Activated B cell treated with CpG ODN at 0.5 μM for 24 hours (primary cell): Measurements from ENCODE around the gene MNT. TPM values are rescaled to one million over a fixed set of nuclear protein-coding genes. Genes with fewer than 3 reads are reported as not detected.
"Not testable (repeated sequence)": the region's sequence is repeated elsewhere in the genome, so short reads cannot be mapped to it uniquely, and the experiment has no call there.

Source experiments
- ATAC-seq: fragments of 200-7000 bp; cut with Tn5 transposase; one replicate; pipeline ENCODE4 v1.10.0; 2021; ENCODE audit warnings: low read depth, mild to moderate bottlenecking, moderate library complexity
- CTCF ChIA-PET: fragments of 350-600 bp; sonication (Branson Sonifier 250); formaldehyde crosslinking; loops from one replicate; lab custom pipeline; 2021; ENCODE audit warnings: antibody characterized with exemption; lab: Charles Lee
- POLR2A ChIA-PET: fragments of 350-600 bp; sonication (Branson Sonifier 250); formaldehyde crosslinking; loops from one replicate; lab custom pipeline; 2021; ENCODE audit warnings: antibody characterized with exemption; lab: Charles Lee
- DNase-seq: peaks from one replicate; pipeline ENCODE4 v3.0.0; 2022
- H3K27ac Mint-ChIP-seq: one replicate; pipeline ENCODE4 v1.8.0; 2020; ENCODE audit warnings: mixed read lengths
- H3K27me3 Mint-ChIP-seq: one replicate; pipeline ENCODE4 v1.8.0; 2021; ENCODE audit warnings: mixed read lengths
- H3K36me3 Mint-ChIP-seq: one replicate; pipeline ENCODE4 v1.8.0; 2021; ENCODE audit warnings: low read depth, mixed read lengths
- H3K4me1 Mint-ChIP-seq: one replicate; pipeline ENCODE4 v1.8.0; 2021; ENCODE audit warnings: mixed read lengths
- H3K4me3 Mint-ChIP-seq: one replicate; pipeline ENCODE4 v1.8.0; 2020; ENCODE audit warnings: mild to moderate bottlenecking, mixed read lengths
- H3K9me3 Mint-ChIP-seq: one replicate; pipeline ENCODE4 v1.8.0; 2020; ENCODE audit warnings: mixed read lengths
- intact Hi-C: fragments of 100-400 bp; cut with micrococcal nuclease; formaldehyde crosslinking; loops from one replicate; pipeline ENCODE4 v1.15.1; 2024
- total RNA-seq: library from RNA; stranded (reverse); gene quantifications from 2 replicates; pipeline ENCODE4 v1.2.3, GENCODE V29; 2022
- TF ChIP-seq, protein P1 (sequence below): fragments of 200-600 bp; IDR thresholded peaks from one replicate; pipeline ENCODE4 v1.8.0; 2022; ENCODE audit warnings: antibody characterized with exemption, mild to moderate bottlenecking

The MNT gene
- total RNA-seq, 1 donor from 2014 or later: 31.3 TPM

DNA sequence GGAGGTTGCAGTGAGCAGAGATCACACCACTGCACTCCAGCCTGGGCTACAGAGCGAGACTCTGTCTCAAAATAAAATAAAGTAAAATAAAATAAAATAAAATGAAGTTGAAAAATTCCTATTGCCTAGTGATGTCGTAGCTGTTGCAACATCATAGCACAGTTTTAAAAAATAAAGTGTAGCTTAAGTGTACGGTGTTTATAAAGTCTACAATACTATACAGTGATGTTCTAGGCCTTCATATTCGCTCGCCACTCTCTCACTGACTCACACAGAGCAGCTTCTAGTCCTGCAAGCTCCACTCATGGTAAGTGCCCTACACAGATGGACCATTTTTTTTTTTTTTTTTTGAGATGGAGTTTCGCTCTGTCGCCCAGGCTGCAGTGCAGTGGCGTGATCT, 43.5 kb upstream of the MNT start:
- H3K4me3 Mint-ChIP-seq: no peak overlapping the region
- intact Hi-C loops: no loop called here
- H3K27ac Mint-ChIP-seq: no peak overlapping the region
- no peaks in the 10 kb centered on the region for H3K9me3 Mint-ChIP-seq
- CTCF ChIA-PET: no interaction called here
- POLR2A ChIA-PET: no interaction called here
- no peak for ATAC-seq
- H3K4me1 Mint-ChIP-seq: no peaks in the 10 kb centered on the region
- DNase-seq: no peak
- TF ChIP-seq, protein P1, sequence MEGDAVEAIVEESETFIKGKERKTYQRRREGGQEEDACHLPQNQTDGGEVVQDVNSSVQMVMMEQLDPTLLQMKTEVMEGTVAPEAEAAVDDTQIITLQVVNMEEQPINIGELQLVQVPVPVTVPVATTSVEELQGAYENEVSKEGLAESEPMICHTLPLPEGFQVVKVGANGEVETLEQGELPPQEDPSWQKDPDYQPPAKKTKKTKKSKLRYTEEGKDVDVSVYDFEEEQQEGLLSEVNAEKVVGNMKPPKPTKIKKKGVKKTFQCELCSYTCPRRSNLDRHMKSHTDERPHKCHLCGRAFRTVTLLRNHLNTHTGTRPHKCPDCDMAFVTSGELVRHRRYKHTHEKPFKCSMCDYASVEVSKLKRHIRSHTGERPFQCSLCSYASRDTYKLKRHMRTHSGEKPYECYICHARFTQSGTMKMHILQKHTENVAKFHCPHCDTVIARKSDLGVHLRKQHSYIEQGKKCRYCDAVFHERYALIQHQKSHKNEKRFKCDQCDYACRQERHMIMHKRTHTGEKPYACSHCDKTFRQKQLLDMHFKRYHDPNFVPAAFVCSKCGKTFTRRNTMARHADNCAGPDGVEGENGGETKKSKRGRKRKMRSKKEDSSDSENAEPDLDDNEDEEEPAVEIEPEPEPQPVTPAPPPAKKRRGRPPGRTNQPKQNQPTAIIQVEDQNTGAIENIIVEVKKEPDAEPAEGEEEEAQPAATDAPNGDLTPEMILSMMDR: no peak
- H3K27me3 Mint-ChIP-seq: no peaks in the 10 kb centered on the region
- H3K36me3 Mint-ChIP-seq: peaks cover 32% of the 10 kb centered on the region

DNA sequence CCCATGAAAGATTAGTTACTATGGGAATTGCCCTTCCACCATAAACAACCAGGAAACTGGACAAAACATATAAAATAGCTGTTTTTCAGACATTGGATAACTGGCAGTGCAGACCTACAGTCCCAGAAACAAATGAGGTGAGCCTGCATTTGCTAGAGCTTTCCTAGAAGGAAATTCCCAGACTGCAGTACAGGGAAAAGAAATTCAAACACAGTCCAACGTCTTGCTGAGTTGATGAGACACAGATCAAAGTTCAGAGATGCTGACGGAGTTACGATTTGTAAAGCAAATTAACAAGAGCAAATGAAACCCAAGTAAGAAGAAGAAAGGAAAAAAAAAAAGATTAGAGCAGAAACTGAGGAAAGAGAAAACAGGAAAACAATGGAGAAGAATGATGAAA, 41.3 kb upstream of the MNT start:
- H3K27me3 Mint-ChIP-seq: no peaks in the 10 kb centered on the region
- no peak overlapping the region for H3K4me3 Mint-ChIP-seq
- no peaks in the 10 kb centered on the region for H3K4me1 Mint-ChIP-seq
- POLR2A ChIA-PET: no interaction called here
- no peaks in the 10 kb centered on the region for H3K9me3 Mint-ChIP-seq
- TF ChIP-seq, protein P1: no peak
- CTCF ChIA-PET: no interaction called here
- DNase-seq: no peak
- ATAC-seq: no peak
- H3K27ac Mint-ChIP-seq: no peak overlapping the region
- H3K36me3 Mint-ChIP-seq: peaks cover 50% of the 10 kb centered on the region
- intact Hi-C loops: no loop called here

DNA sequence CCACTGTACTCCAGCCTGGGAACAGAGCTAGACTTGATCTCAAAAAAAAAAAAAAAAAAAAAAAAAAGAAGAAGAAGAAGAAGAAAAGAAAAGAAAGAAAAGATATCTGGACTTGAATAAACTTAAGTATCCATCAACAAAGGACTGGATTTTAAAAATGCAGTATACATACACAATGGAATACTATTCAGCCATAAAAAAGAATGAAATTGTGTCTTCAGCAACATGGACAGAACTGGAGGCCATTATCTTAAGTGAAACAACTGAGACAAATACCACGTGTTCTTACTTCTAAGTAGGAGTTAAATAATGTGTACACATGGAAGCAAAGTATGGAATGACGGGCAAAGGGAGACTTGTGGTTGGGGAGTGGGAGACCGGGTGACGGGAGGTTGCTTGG, 40.1 kb upstream of the MNT start:
- peaks cover 59% of the 10 kb centered on the region for H3K36me3 Mint-ChIP-seq
- H3K9me3 Mint-ChIP-seq: no peaks in the 10 kb centered on the region
- ChIA-PET CTCF (no interaction called here), POLR2A (no interaction called here)
- H3K27ac Mint-ChIP-seq: no peak overlapping the region
- intact Hi-C loops: no loop called here
- no peak overlapping the region for H3K4me3 Mint-ChIP-seq
- no peaks in the 10 kb centered on the region for H3K27me3 Mint-ChIP-seq
- TF ChIP-seq, protein P1: no peak
- no peaks in the 10 kb centered on the region for H3K4me1 Mint-ChIP-seq
- ATAC-seq (no peak), DNase-seq (no peak)

DNA sequence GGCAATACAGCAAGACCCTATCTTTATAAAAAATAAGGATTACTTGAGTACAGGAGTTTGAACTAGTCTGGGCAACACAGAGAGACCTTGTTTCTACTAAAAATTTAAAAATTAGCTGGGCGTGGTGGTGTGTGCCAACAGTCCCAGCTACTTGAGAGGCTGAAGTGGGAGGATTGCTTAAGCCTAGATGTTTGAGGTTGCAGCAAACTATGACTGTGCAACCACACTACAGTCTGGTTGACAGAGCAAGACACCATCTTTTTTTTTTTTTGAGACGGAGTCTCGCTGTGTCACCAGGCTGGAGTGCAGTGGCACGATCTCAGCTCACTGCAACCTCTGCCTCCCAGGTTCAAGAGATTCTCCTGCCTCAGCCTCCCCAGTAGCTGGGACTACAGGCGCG, 39.1 kb upstream of the MNT start:
- DNase-seq, H3K27me3 Mint-ChIP-seq, H3K27ac Mint-ChIP-seq, H3K4me1 Mint-ChIP-seq, H3K9me3 Mint-ChIP-seq, H3K4me3 Mint-ChIP-seq, CTCF ChIA-PET, intact Hi-C loops, ATAC-seq: not testable (repeated sequence)
- H3K36me3 Mint-ChIP-seq: peaks cover 63% of the 10 kb centered on the region
- POLR2A ChIA-PET: interaction anchor here (0.5 kb wide), 1 partner anchor 9 kb away, joined by 4 read pairs; no protein-coding TSS in a partner anchor

DNA sequence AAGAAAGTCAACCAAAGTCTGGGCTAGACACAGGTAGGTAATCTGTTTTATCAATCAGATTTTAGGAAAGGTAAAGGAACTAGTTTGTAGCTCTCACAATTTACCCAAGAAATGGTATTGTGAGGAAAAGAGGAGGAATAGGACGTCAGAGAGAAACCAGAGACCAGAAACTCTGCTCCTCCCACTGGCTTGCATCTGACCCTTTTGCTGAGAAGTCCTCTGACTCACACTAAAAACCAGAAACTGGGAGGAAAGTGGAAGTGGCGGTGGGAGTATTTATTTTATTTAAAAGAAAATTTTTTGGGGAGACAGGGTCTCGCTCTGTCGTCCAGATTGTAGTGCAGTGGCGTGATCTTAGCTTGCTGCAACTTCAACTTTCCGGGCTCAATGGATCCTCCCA, 38.0 kb upstream of the MNT start:
- Mint-ChIP-seq H3K27ac (no peak overlapping the region), H3K36me3 (peaks cover 71% of the 10 kb centered on the region), H3K9me3 (no peaks in the 10 kb centered on the region), H3K4me3 (no peak overlapping the region), H3K4me1 (no peaks in the 10 kb centered on the region), H3K27me3 (no peaks in the 10 kb centered on the region)
- TF ChIP-seq, protein P1: no peak
- intact Hi-C loops: no loop called here
- ChIA-PET CTCF (no interaction called here), POLR2A (no interaction called here)
- DNase-seq (no peak), ATAC-seq (no peak)

DNA sequence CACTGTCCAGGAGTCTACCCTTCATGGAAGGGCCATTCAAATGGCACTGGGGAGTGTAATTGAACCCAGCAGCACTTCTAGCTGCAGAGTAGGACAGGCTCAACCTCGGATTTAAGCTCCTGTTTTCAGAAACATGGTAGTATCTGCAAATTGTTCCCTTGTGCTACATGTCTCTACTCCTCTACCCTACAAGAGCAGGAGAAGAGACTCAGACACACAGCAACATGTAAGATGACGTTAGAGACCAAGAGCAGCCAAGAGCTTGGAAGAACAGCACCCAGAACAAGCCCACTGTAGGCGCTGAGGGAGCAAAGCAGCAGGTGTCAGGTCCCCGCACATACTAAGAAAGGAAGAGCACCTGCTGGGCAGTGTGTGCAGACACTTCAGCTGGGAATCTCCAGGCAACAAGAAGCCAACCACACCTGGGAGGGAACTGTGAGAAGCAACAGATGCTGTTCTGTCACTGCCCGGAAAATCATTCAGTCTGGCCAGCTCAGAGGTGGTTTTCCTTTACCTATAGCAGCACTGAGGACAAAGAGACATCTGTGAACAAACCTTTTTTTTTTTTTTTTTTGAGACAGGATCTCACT, 35.6 kb upstream of the MNT start:
- H3K27ac Mint-ChIP-seq: no peak overlapping the region
- H3K36me3 Mint-ChIP-seq: peaks cover 78% of the 10 kb centered on the region
- intact Hi-C loops: no loop called here
- no peaks in the 10 kb centered on the region for H3K9me3 Mint-ChIP-seq
- ChIA-PET CTCF (interaction anchor here (0.8 to 1.6 kb wide), 3 partner anchors 20 to 54 kb away, joined by 3 to 4 read pairs (median 3); no protein-coding TSS in a partner anchor), POLR2A (interaction anchor here (0.7 kb wide), 1 partner anchor 105 kb away, joined by 6 read pairs; no protein-coding TSS in a partner anchor)
- no peak overlapping the region for H3K4me3 Mint-ChIP-seq
- no peaks in the 10 kb centered on the region for H3K4me1 Mint-ChIP-seq
- ATAC-seq: no peak
- DNase-seq: no peak
- H3K27me3 Mint-ChIP-seq: no peaks in the 10 kb centered on the region
- TF ChIP-seq, protein P1: no peak
